ENCODE data around the gene RNF133.

RNF133 gene

DNA sequence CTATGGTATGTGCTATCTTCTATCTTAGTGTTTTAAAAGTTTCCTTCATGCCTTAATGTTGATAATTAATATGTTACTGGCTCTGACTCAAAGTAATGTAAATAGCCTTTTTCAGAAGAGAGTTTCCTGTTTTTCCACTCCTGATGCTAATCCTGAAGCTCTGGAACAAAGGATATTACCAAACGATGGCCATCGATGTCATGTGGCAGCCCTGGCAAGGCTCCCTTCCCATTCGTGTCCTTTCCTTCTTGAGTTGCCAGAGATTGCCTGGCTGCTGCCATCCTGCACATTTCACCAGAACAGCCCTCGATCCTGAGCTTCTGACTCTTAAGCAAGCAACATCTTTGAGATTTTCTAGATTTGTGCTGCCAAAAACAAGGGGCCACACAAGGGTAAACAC lies 46.0 kb downstream of the RNF133 start:
- Histone ChIP-seq H2AFZ (ENCODE audit: low read depth, low read length) (no peak overlapping the region), H3K79me2 (ENCODE audit: insufficient read depth, low read length) (no peaks in the 10 kb centered on the region), H3K27ac (ENCODE audit: low read length) (no peak overlapping the region), H3K27me3 (ENCODE audit: insufficient read depth, low read length, poor library complexity) (no peaks in the 10 kb centered on the region), H3K4me1 (ENCODE audit: insufficient read depth, low read length) (no peaks in the 10 kb centered on the region), H3K9me3 (ENCODE audit: insufficient read depth, low read length, severe bottlenecking) (no peaks in the 10 kb centered on the region), H3K9ac (ENCODE audit: low read depth, low read length) (no peak overlapping the region), H3K4me3 (ENCODE audit: low read depth in 1 of 2, low read length in 2 of 2) (no peak overlapping the region), H4K20me1 (ENCODE audit: insufficient read depth, low read length) (no peaks in the 10 kb centered on the region), H3K36me3 (ENCODE audit: insufficient read depth, low read length) (no peaks in the 10 kb centered on the region), H3K4me2 (ENCODE audit: insufficient read depth, low read length) (no peak overlapping the region)
- no peak for TF ChIP-seq EZH2 (IDR thresholded peaks at IDR 0.05; ENCODE audit: borderline replicate concordance, low read depth, low read length, severe bottlenecking)
- TF ChIP-seq, protein P1, sequence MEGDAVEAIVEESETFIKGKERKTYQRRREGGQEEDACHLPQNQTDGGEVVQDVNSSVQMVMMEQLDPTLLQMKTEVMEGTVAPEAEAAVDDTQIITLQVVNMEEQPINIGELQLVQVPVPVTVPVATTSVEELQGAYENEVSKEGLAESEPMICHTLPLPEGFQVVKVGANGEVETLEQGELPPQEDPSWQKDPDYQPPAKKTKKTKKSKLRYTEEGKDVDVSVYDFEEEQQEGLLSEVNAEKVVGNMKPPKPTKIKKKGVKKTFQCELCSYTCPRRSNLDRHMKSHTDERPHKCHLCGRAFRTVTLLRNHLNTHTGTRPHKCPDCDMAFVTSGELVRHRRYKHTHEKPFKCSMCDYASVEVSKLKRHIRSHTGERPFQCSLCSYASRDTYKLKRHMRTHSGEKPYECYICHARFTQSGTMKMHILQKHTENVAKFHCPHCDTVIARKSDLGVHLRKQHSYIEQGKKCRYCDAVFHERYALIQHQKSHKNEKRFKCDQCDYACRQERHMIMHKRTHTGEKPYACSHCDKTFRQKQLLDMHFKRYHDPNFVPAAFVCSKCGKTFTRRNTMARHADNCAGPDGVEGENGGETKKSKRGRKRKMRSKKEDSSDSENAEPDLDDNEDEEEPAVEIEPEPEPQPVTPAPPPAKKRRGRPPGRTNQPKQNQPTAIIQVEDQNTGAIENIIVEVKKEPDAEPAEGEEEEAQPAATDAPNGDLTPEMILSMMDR (IDR thresholded peaks at IDR 0.05; ENCODE audit: borderline replicate concordance, extremely low read depth, low read length, poor library complexity, severe bottlenecking) = no peak
- ATAC-seq (ENCODE audit: insufficient read depth, low read depth) = no peak
- DNase-seq = no peak

DNA sequence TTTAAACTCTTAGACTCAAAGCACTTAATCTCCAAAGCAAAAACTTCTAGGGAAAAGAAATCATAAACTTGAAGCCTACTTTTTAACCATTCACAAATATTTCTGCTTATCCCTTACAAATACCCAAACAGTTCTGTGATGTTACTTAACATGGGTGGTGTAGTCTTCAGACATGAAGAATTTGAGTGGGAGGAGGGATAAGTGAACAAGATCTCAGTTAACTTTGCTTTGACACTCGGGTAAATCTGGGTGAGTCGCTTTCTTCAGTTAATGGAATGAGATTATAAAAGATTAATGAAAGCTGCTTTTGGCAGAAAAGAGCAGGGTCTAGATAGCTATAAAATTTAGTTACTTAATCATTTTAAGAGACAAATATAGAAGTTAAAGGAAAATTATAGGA lies 47.5 kb downstream of the RNF133 start:
- DNase-seq = no peak
- H4K20me1 ChIP-seq (ENCODE audit: insufficient read depth, low read length) = no peaks in the 10 kb centered on the region
- no peak overlapping the region for H3K4me2 ChIP-seq (ENCODE audit: insufficient read depth, low read length)
- H3K9me3 ChIP-seq (ENCODE audit: insufficient read depth, low read length, severe bottlenecking) = no peaks in the 10 kb centered on the region
- H3K27ac ChIP-seq (ENCODE audit: low read length) = no peak overlapping the region
- TF ChIP-seq, protein P1 (IDR thresholded peaks at IDR 0.05; ENCODE audit: borderline replicate concordance, extremely low read depth, low read length, poor library complexity, severe bottlenecking) = no peak
- TF ChIP-seq EZH2 (IDR thresholded peaks at IDR 0.05; ENCODE audit: borderline replicate concordance, low read depth, low read length, severe bottlenecking) = no peak
- no peaks in the 10 kb centered on the region for H3K36me3 ChIP-seq (ENCODE audit: insufficient read depth, low read length)
- no peak overlapping the region for H3K9ac ChIP-seq (ENCODE audit: low read depth, low read length)
- H3K79me2 ChIP-seq (ENCODE audit: insufficient read depth, low read length) = no peaks in the 10 kb centered on the region
- no peak for ATAC-seq (ENCODE audit: insufficient read depth, low read depth)
- H2AFZ ChIP-seq (ENCODE audit: low read depth, low read length) = no peak overlapping the region
- H3K27me3 ChIP-seq (ENCODE audit: insufficient read depth, low read length, poor library complexity) = no peaks in the 10 kb centered on the region
- no peak overlapping the region for H3K4me3 ChIP-seq (ENCODE audit: low read depth in 1 of 2, low read length in 2 of 2)
- no peaks in the 10 kb centered on the region for H3K4me1 ChIP-seq (ENCODE audit: insufficient read depth, low read length)

All from DND-41 (cell line).